Stimulated activated CD4-positive, alpha-beta T cell treated with anti-CD3 and anti-CD28 coated beads, TNF-alpha, amount 100 ng/mL, for 4 hours (primary cell): ENCODE data around the gene ARHGAP19.
"Not testable (repeated sequence)": the region's sequence is repeated elsewhere in the genome, so short reads cannot be mapped to it uniquely, and the experiment has no call there.

ENCODE experiments used
- DNase-seq, 3 experiments: peaks; one replicate each; pipeline ENCODE4 v3.0.0-alpha.2; 2020; ENCODE audit warnings: low read depth in 3 of 3

The ARHGAP19 gene

GRCh38 chr10:97321804-97322190 is 29.4 kb upstream of the ARHGAP19 start:
- no peak for DNase-seq

- DNase-seq, result no peak
These were observed 28.8 kb upstream of the ARHGAP19 start for GRCh38 chr10:97321032-97321803.

- peak in 2 of 3 experiments; percentile 8 to 9 for DNase-seq
These were observed 28.1 kb upstream of the ARHGAP19 start for GRCh38 chr10:97320480-97321031.

GRCh38 chr10:97319671-97320479 is 27.4 kb upstream of the ARHGAP19 start:
- DNase-seq, result peak; percentile 31 to 38 (median 32)

- peak; percentile 77 to 85 (median 79) for DNase-seq
These were observed 26.6 kb upstream of the ARHGAP19 start, which contains the start of gene FRAT1 for GRCh38 chr10:97318772-97319651. TSS of gene FRAT1 (plus strand) at chr10:97319271. CDS start at chr10:97319454, 183 bp downstream.

- no peak for DNase-seq
These were observed 22.2 kb upstream of the ARHGAP19 start for GRCh38 chr10:97314671-97315070.

GRCh38 chr10:97312897-97313296 is 20.5 kb upstream of the ARHGAP19 start:
- DNase-seq, result no peak

- no peak for DNase-seq
These were observed 18.7 kb upstream of the ARHGAP19 start for GRCh38 chr10:97311111-97311626.

GRCh38 chr10:97307866-97308780 is 15.7 kb upstream of the ARHGAP19 start:
- no peak for DNase-seq

- no peak for DNase-seq
These were observed 15.0 kb upstream of the ARHGAP19 start for GRCh38 chr10:97307441-97307840.

- DNase-seq, result no peak
These were observed 9.8 kb upstream of the ARHGAP19 start for GRCh38 chr10:97302088-97302791.

GRCh38 chr10:97300980-97301379 is 8.5 kb upstream of the ARHGAP19 start:
- no peak for DNase-seq

- no peak for DNase-seq
These were observed 5.8 kb upstream of the ARHGAP19 start for GRCh38 chr10:97298223-97298571.

- no peak for DNase-seq
These were observed 5.3 kb upstream of the ARHGAP19 start for GRCh38 chr10:97297556-97298222.

- DNase-seq, result no peak
These were observed 393 bp upstream of the ARHGAP19 start for GRCh38 chr10:97292862-97293198.

- no peak for DNase-seq
These were observed 910 bp downstream of the ARHGAP19 start for GRCh38 chr10:97291357-97292096.

GRCh38 chr10:97290576-97291356 is 1.7 kb downstream of the ARHGAP19 start:
- DNase-seq, result not testable (repeated sequence)

GRCh38 chr10:97290076-97290475 is 2.4 kb downstream of the ARHGAP19 start:
- not testable (repeated sequence) for DNase-seq
